Progenitor cell of endocrine pancreas (in vitro differentiated cells): ENCODE measurements around the gene SND1. TPM values are rescaled to one million over a fixed set of nuclear protein-coding genes. Genes with fewer than 3 reads are reported as not detected.

Experiments used
- DNase-seq: peaks from one replicate; pipeline ENCODE4 v3.0.0; 2021; ENCODE audit warnings: low spot score; ENCODE audit not compliant: unreplicated experiment
- H3K27ac Mint-ChIP-seq: 2 replicates; pipeline ENCODE4 v1.8.0; 2021; ENCODE audit warnings: mild to moderate bottlenecking, moderate library complexity, mixed read lengths
- H3K27me3 Mint-ChIP-seq: 2 replicates; pipeline ENCODE4 v1.8.0; 2021; ENCODE audit warnings: mixed read lengths
- H3K36me3 Mint-ChIP-seq: 2 replicates; pipeline ENCODE4 v1.8.0; 2022; ENCODE audit warnings: mixed read lengths; ENCODE audit not compliant: insufficient read depth
- H3K4me1 Mint-ChIP-seq: 2 replicates; pipeline ENCODE4 v1.8.0; 2021; ENCODE audit warnings: low read depth, mixed read lengths
- H3K4me3 Mint-ChIP-seq: 2 replicates; pipeline ENCODE4 v1.8.0; 2021; ENCODE audit warnings: low read depth, mild to moderate bottlenecking, moderate library complexity, mixed read lengths
- H3K9me3 Mint-ChIP-seq: 2 replicates; pipeline ENCODE4 v1.8.0; 2021; ENCODE audit warnings: low read depth, mixed read lengths
- total RNA-seq: library from RNA; stranded (reverse); gene quantifications from 2 replicates; pipeline ENCODE4 v1.2.1, GENCODE V29; 2021
- TF ChIP-seq, protein P1 (sequence below): fragments of 200-600 bp; sonication (generic); IDR thresholded peaks from one replicate; pipeline ENCODE4 v1.5.0; 2021; ENCODE audit warnings: antibody characterized with exemption, mild to moderate bottlenecking; ENCODE audit not compliant: unreplicated experiment

Gene SND1
- total RNA-seq, 1 donor from 2014 or later: 213 TPM

GRCh38 chr7:127903892-127904669 lies 252.1 kb downstream of the SND1 start:
- Mint-ChIP-seq H3K4me3 (no peak overlapping the region), H3K27ac (no peak overlapping the region)

DNA sequence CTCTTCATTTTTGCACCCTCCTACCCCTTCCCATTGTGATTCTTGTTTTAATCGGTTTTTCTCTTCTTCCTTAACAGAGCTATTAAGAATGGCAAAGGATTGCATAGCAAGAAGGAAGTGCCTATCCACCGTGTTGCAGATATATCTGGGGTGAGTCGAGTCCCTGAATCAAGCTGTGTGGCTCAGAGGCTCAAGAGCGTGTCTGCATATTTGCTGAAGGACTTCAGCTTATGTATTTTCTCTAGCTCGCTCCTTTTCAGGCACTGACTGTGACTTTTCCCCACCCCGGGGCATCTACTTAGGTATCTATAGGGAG lies 252.6 kb downstream of the SND1 start:
- no peaks in the 10 kb centered on the region for H3K9me3 Mint-ChIP-seq
- TF ChIP-seq, protein P1, sequence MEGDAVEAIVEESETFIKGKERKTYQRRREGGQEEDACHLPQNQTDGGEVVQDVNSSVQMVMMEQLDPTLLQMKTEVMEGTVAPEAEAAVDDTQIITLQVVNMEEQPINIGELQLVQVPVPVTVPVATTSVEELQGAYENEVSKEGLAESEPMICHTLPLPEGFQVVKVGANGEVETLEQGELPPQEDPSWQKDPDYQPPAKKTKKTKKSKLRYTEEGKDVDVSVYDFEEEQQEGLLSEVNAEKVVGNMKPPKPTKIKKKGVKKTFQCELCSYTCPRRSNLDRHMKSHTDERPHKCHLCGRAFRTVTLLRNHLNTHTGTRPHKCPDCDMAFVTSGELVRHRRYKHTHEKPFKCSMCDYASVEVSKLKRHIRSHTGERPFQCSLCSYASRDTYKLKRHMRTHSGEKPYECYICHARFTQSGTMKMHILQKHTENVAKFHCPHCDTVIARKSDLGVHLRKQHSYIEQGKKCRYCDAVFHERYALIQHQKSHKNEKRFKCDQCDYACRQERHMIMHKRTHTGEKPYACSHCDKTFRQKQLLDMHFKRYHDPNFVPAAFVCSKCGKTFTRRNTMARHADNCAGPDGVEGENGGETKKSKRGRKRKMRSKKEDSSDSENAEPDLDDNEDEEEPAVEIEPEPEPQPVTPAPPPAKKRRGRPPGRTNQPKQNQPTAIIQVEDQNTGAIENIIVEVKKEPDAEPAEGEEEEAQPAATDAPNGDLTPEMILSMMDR: no peak
- H3K36me3 Mint-ChIP-seq: no peaks in the 10 kb centered on the region
- peaks cover 42% of the 10 kb centered on the region for H3K4me1 Mint-ChIP-seq
- no peak for DNase-seq
- H3K4me3 Mint-ChIP-seq: no peak overlapping the region
- H3K27me3 Mint-ChIP-seq: no peaks in the 10 kb centered on the region
- H3K27ac Mint-ChIP-seq: peak overlapping the region; percentile 6

More at GRCh38 chr7:127903892-127904669, 252.1 kb downstream of the SND1 start:
- no peaks in the 10 kb centered on the region for H3K27me3 Mint-ChIP-seq
- TF ChIP-seq, protein P1: no peak
- H3K4me1 Mint-ChIP-seq: peaks cover 41% of the 10 kb centered on the region
- no peaks in the 10 kb centered on the region for H3K9me3 Mint-ChIP-seq
- no peak for DNase-seq
- no peaks in the 10 kb centered on the region for H3K36me3 Mint-ChIP-seq

DNA sequence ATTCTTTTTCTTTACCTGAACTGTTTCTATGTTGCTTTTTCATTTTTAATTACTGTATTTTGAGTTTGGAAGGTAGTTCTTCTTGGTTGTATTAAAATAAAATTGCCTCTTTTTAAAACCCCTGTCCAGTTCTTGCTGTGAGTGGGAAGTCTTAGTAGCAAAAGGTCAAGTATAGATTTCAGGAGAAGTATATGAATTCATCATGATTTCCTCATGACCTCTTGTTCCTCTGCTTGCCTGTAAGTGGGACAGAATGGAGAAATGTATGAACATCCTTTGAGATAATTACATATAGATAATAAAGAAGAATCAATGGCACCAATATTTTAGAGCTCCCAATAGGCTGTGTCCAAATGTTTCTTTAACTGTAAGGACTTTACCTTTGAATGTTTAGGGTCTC lies 253.0 kb downstream of the SND1 start:
- TF ChIP-seq, protein P1: no peak
- H3K27me3 Mint-ChIP-seq: no peaks in the 10 kb centered on the region
- H3K27ac Mint-ChIP-seq: no peak overlapping the region
- H3K4me3 Mint-ChIP-seq: no peak overlapping the region
- peaks cover 42% of the 10 kb centered on the region for H3K4me1 Mint-ChIP-seq
- no peaks in the 10 kb centered on the region for H3K9me3 Mint-ChIP-seq
- no peak for DNase-seq
- no peaks in the 10 kb centered on the region for H3K36me3 Mint-ChIP-seq

DNA sequence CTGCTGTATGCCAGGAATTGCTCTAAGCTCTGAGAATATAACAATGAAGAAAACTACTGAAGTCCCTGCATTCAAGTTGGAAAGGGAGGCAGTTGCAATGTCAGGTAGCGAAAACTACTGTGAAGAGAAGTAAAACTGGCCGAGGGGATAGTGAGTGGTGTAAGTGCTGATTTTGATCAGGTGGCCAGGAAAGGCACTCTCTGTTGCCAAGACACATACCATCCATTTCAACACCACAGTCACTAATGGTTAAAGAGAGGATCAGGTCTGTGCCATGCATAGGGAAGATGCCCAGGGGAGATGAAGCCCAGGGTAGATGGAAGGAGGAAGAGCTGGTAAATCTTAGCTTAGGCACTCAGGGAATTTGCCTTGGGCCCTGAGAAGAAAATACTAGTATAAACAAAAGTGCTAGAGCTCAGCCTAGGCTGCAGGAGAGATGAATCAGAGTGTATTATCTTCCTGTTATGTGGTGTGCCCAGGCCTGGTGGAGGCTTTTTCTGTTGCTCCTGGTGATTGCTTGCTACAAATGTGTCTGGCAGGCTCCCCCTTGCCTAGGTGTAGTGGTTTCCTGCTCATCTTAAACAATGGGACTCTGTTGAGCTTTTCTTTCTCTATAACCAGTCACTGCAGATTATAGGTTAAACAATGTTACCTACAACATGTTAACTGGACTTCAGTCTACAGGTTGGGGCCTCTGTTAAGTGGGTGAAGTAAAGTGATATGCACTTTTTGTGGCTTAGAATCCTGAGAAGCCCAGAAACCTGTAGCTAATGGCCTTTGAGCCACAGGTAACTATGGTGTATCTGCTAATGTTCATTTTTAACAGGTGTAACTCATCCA lies 253.7 kb downstream of the SND1 start:
- no peak overlapping the region for H3K27ac Mint-ChIP-seq
- H3K36me3 Mint-ChIP-seq: no peaks in the 10 kb centered on the region
- no peak overlapping the region for H3K4me3 Mint-ChIP-seq
- no peak for DNase-seq
- H3K27me3 Mint-ChIP-seq: no peaks in the 10 kb centered on the region
- peaks cover 36% of the 10 kb centered on the region for H3K4me1 Mint-ChIP-seq
- TF ChIP-seq, protein P1: no peak
- no peaks in the 10 kb centered on the region for H3K9me3 Mint-ChIP-seq

GRCh38 chr7:127907110-127908040 lies 255.4 kb downstream of the SND1 start:
- TF ChIP-seq, protein P1: no peak
- Mint-ChIP-seq H3K9me3 (no peaks in the 10 kb centered on the region), H3K36me3 (no peaks in the 10 kb centered on the region), H3K27ac (peak overlapping the region; percentile 12), H3K27me3 (no peaks in the 10 kb centered on the region), H3K4me1 (peaks cover 24% of the 10 kb centered on the region), H3K4me3 (no peak overlapping the region)
- no peak for DNase-seq
